Measurements from ENCODE around the gene TCF4.

The TCF4 gene

GRCh38 chr18:55522011-55522410, 66.0 kb downstream of the TCF4 start:
- Histone ChIP-seq H3K4me3 (replicated peaks; ENCODE audit: insufficient read depth, low read length) (no peak overlapping the region), H3K27ac (replicated peaks) (no peak overlapping the region), H3K27me3 (ENCODE audit: insufficient read depth, poor library complexity, severe bottlenecking) (no peaks in the 10 kb centered on the region)
- TF ChIP-seq, protein P1, sequence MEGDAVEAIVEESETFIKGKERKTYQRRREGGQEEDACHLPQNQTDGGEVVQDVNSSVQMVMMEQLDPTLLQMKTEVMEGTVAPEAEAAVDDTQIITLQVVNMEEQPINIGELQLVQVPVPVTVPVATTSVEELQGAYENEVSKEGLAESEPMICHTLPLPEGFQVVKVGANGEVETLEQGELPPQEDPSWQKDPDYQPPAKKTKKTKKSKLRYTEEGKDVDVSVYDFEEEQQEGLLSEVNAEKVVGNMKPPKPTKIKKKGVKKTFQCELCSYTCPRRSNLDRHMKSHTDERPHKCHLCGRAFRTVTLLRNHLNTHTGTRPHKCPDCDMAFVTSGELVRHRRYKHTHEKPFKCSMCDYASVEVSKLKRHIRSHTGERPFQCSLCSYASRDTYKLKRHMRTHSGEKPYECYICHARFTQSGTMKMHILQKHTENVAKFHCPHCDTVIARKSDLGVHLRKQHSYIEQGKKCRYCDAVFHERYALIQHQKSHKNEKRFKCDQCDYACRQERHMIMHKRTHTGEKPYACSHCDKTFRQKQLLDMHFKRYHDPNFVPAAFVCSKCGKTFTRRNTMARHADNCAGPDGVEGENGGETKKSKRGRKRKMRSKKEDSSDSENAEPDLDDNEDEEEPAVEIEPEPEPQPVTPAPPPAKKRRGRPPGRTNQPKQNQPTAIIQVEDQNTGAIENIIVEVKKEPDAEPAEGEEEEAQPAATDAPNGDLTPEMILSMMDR (IDR thresholded peaks at IDR 0.05; ENCODE audit: insufficient read depth, low read length) = peak; percentile 14
- TF ChIP-seq, protein P2, sequence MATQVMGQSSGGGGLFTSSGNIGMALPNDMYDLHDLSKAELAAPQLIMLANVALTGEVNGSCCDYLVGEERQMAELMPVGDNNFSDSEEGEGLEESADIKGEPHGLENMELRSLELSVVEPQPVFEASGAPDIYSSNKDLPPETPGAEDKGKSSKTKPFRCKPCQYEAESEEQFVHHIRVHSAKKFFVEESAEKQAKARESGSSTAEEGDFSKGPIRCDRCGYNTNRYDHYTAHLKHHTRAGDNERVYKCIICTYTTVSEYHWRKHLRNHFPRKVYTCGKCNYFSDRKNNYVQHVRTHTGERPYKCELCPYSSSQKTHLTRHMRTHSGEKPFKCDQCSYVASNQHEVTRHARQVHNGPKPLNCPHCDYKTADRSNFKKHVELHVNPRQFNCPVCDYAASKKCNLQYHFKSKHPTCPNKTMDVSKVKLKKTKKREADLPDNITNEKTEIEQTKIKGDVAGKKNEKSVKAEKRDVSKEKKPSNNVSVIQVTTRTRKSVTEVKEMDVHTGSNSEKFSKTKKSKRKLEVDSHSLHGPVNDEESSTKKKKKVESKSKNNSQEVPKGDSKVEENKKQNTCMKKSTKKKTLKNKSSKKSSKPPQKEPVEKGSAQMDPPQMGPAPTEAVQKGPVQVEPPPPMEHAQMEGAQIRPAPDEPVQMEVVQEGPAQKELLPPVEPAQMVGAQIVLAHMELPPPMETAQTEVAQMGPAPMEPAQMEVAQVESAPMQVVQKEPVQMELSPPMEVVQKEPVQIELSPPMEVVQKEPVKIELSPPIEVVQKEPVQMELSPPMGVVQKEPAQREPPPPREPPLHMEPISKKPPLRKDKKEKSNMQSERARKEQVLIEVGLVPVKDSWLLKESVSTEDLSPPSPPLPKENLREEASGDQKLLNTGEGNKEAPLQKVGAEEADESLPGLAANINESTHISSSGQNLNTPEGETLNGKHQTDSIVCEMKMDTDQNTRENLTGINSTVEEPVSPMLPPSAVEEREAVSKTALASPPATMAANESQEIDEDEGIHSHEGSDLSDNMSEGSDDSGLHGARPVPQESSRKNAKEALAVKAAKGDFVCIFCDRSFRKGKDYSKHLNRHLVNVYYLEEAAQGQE (IDR thresholded peaks at IDR 0.05; ENCODE audit: insufficient replicate concordance, low read depth) = no peak
- DNase-seq (ENCODE audit: low read depth in 1 of 2, low spot score in 1 of 2) = peak in 1 of 2 experiments; percentile 50

GRCh38 chr18:55517055-55517454, 70.9 kb downstream of the TCF4 start:
- Histone ChIP-seq H3K27ac (replicated peaks) (no peak overlapping the region), H3K27me3 (ENCODE audit: insufficient read depth, poor library complexity, severe bottlenecking) (no peaks in the 10 kb centered on the region), H3K4me3 (replicated peaks; ENCODE audit: insufficient read depth, low read length) (no peak overlapping the region)
- TF ChIP-seq POLR2AphosphoS5 (IDR thresholded peaks at IDR 0.05; ENCODE audit: low read depth) = no peak
- TF ChIP-seq, protein P1 (IDR thresholded peaks at IDR 0.05; ENCODE audit: insufficient read depth, low read length) = no peak
- no peak for DNase-seq (ENCODE audit: low read depth in 1 of 2, low spot score in 1 of 2)

DNA sequence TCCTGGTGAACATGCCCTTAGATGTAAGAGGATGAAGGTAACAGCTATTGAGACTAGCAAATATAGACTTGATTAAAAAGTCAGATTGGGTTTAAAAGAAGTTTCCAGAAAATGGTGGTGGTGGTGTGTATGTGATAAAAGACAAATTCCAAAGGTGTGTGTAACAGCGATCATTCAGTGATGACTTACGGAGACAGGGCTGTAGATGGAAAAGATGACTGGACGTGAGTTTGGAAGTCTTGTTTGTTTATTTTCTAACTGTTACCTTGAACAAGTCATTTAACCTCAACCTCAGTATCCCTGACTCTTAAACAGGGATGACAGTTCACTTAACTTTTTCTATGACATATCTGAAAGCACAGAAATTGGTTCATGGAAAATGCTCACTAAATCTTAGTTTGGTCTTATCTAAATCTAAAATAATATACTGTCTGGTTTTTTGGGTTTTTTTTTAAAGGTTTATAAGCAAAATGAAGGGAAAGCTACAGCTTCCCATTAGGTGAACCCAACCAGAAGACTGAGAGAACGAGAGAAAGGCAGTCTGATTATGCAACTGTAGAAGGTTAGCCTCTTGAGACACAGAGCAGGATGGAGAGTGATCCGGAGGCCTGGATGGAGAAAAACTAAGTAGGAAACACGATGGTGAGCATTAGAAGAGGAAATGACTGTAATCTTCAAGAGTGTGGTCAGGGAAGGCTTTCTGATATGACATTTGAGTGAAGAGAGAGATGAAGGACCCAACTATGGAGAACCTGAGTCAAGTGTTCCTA, 71.9 kb downstream of the TCF4 start:
- no peak overlapping the region for H3K4me3 ChIP-seq (replicated peaks; ENCODE audit: insufficient read depth, low read length)
- H3K27ac ChIP-seq (replicated peaks) = no peak overlapping the region
- TF ChIP-seq, protein P1 (IDR thresholded peaks at IDR 0.05; ENCODE audit: insufficient read depth, low read length) = no peak
- TF ChIP-seq, protein P2 (IDR thresholded peaks at IDR 0.05; ENCODE audit: insufficient replicate concordance, low read depth) = no peak
- TF ChIP-seq POLR2AphosphoS5 (IDR thresholded peaks at IDR 0.05; ENCODE audit: low read depth) = no peak
- no peak for TF ChIP-seq GABPA (IDR thresholded peaks at IDR 0.05; ENCODE audit: low read depth)
- no peak for TF ChIP-seq SPI1 (IDR thresholded peaks at IDR 0.05; ENCODE audit: borderline replicate concordance, low read depth)
- no peaks in the 10 kb centered on the region for H3K27me3 ChIP-seq (ENCODE audit: insufficient read depth, poor library complexity, severe bottlenecking)
- no peak for DNase-seq (ENCODE audit: low read depth in 1 of 2, low spot score in 1 of 2)

GRCh38 chr18:55515214-55515613, 72.8 kb downstream of the TCF4 start:
- TF ChIP-seq GABPA (IDR thresholded peaks at IDR 0.05; ENCODE audit: low read depth) = no peak
- TF ChIP-seq, protein P1 (IDR thresholded peaks at IDR 0.05; ENCODE audit: insufficient read depth, low read length) = no peak
- TF ChIP-seq, protein P2 (IDR thresholded peaks at IDR 0.05; ENCODE audit: insufficient replicate concordance, low read depth) = no peak
- TF ChIP-seq POLR2AphosphoS5 (IDR thresholded peaks at IDR 0.05; ENCODE audit: low read depth) = no peak
- TF ChIP-seq SPI1 (IDR thresholded peaks at IDR 0.05; ENCODE audit: borderline replicate concordance, low read depth) = no peak

More at GRCh38 chr18:55515214-55515613, 72.8 kb downstream of the TCF4 start:
- no peaks in the 10 kb centered on the region for H3K27me3 ChIP-seq (ENCODE audit: insufficient read depth, poor library complexity, severe bottlenecking)
- no peak overlapping the region for H3K27ac ChIP-seq (replicated peaks)
- DNase-seq (ENCODE audit: low read depth in 1 of 2, low spot score in 1 of 2) = no peak
- H3K4me3 ChIP-seq (replicated peaks; ENCODE audit: insufficient read depth, low read length) = no peak overlapping the region

Measured in HL-60 (cell line).